H1 (cell line): ENCODE data around the gene EPHB1. TPM values are rescaled to one million over a fixed set of nuclear protein-coding genes. Genes with fewer than 3 reads are reported as not detected.

ENCODE experiments used
- CTCF ChIA-PET: fragments of 300-600 bp; sonication (Branson Sonifier 250); formaldehyde crosslinking; loops from one replicate; lab custom pipeline; 2021; ENCODE audit not compliant: partially characterized antibody; lab: Charles Lee
- POLR2A ChIA-PET: fragments of 300-600 bp; sonication (Branson Sonifier 250); formaldehyde crosslinking; loops from one replicate; lab custom pipeline; 2021; ENCODE audit warnings: inconsistent platforms; ENCODE audit not compliant: partially characterized antibody; lab: Charles Lee
- DNase-seq, 2 experiments: peaks; one replicate each; pipeline versions ENCODE4 v3.0.0 to v3.0.0-alpha.2; 2010 to 2022; ENCODE audit warnings: low spot score in 2 of 2, low read depth in 1 of 2, mixed read lengths in 1 of 2
- FAIRE-seq: peaks from 2 replicates; lab custom pipeline; 2011; peaks lifted over from hg19 to GRCh38; lab: Jason Lieb, UNC
- H2AFZ ChIP-seq: 2 replicates; pipeline ENCODE4 v1.8.1; 2012; ENCODE audit warnings: low read length, inconsistent platforms
- H2AK5ac ChIP-seq: 2 replicates; pipeline ENCODE4 v1.6.1; 2013; ENCODE audit warnings: low read depth, low read length
- H2BK120ac ChIP-seq: replicated peaks from 2 replicates; pipeline ENCODE3; 2013; ENCODE audit warnings: low read depth, low read length, inconsistent platforms
- H2BK12ac ChIP-seq: 2 replicates; pipeline ENCODE4 v1.6.1; 2013; ENCODE audit warnings: low read depth, low read length
- H2BK15ac ChIP-seq: 2 replicates; pipeline ENCODE4 v1.6.1; 2013; ENCODE audit warnings: low read length
- H2BK20ac ChIP-seq: 2 replicates; pipeline ENCODE4 v1.6.1; 2013; ENCODE audit warnings: low read length
- H2BK5ac ChIP-seq: 2 replicates; pipeline ENCODE4 v1.6.1; 2013; ENCODE audit warnings: low read depth, low read length
- H3K14ac ChIP-seq: 2 replicates; pipeline ENCODE4 v1.6.1; 2013; ENCODE audit warnings: inconsistent platforms; ENCODE audit not compliant: insufficient read length
- H3K18ac ChIP-seq: 2 replicates; pipeline ENCODE4 v1.6.1; 2013; ENCODE audit warnings: low read length; ENCODE audit errors: extremely low read depth
- H3K23ac ChIP-seq: 2 replicates; pipeline ENCODE4 v1.6.1; 2013; ENCODE audit warnings: inconsistent platforms; ENCODE audit not compliant: insufficient read length
- H3K23me2 ChIP-seq: 2 replicates; pipeline ENCODE4 v1.6.1; 2013; ENCODE audit warnings: low read depth, low read length
- H3K27ac ChIP-seq: 2 replicates; pipeline ENCODE4 v1.6.1; 2011; ENCODE audit warnings: low read depth, low read length, inconsistent platforms
- H3K27me3 ChIP-seq, 4 experiments: replicated peaks in 1 of 4; 1 replicate in 1 of 4; 2 replicates in 3 of 4; pipeline versions ENCODE4 v1.6.1 to v1.8.1; 2011 to 2013; ENCODE audit warnings: low read length in 3 of 4, mild to moderate bottlenecking in 3 of 4, inconsistent platforms in 2 of 4, mixed read lengths in 2 of 4, moderate library complexity in 1 of 4; ENCODE audit not compliant: control insufficient read depth in 3 of 4, insufficient read depth in 3 of 4; ENCODE audit errors: extremely low read depth in 1 of 4
- H3K36me3 ChIP-seq, 4 experiments: 2 replicates each; pipeline versions ENCODE4 v1.6.1 to v1.8.1; 2011 to 2013; ENCODE audit warnings: mild to moderate bottlenecking in 4 of 4, low read length in 3 of 4, moderate library complexity in 2 of 4, control low read depth in 1 of 4, inconsistent platforms in 1 of 4; ENCODE audit not compliant: insufficient read depth in 4 of 4, control insufficient read depth in 2 of 4
- H3K4ac ChIP-seq: replicated peaks from 2 replicates; pipeline ENCODE3; 2013; ENCODE audit warnings: low read length, low read depth, mixed read lengths, inconsistent platforms; ENCODE audit not compliant: insufficient read length
- H3K4me1 ChIP-seq, 4 experiments: replicated peaks in 1 of 4; 1 replicate in 1 of 4; 2 replicates in 3 of 4; pipeline versions ENCODE4 v1.6.1 to v1.8.1; 2011 to 2013; ENCODE audit warnings: low read length in 3 of 4, inconsistent platforms in 2 of 4, mixed read lengths in 1 of 4; ENCODE audit not compliant: insufficient read depth in 4 of 4, control insufficient read depth in 3 of 4
- H3K4me2 ChIP-seq, 2 experiments: 2 replicates each; pipeline versions ENCODE4 v1.6.1 to v1.8.1; 2011 to 2013; ENCODE audit warnings: low read depth in 2 of 2, low read length in 2 of 2, control low read depth in 1 of 2, inconsistent platforms in 1 of 2, mild to moderate bottlenecking in 1 of 2; ENCODE audit not compliant: insufficient read depth in 1 of 2
- H3K4me3 ChIP-seq, 4 experiments: fragments of 200-600, 300-600 bp in 1 of 4; sonication (generic), shearing (Covaris generic), sonication (Bioruptor Twin) in 1 of 4; 2 replicates each; pipeline versions ENCODE4 v1.5.1 to v1.8.1; 2011 to 2016; ENCODE audit warnings: low read length in 4 of 4, low read depth in 3 of 4, control low read depth in 2 of 4, inconsistent platforms in 2 of 4, mild to moderate bottlenecking in 2 of 4, mixed read lengths in 1 of 4, moderate library complexity in 1 of 4; ENCODE audit not compliant: insufficient read depth in 2 of 4; ENCODE audit errors: extremely low read depth in 1 of 4
- H3K56ac ChIP-seq: replicated peaks from 2 replicates; pipeline ENCODE3; 2013; ENCODE audit warnings: low read depth, mild to moderate bottlenecking, mixed read lengths, low read length, inconsistent platforms; ENCODE audit not compliant: insufficient read length
- H3K79me1 ChIP-seq: 2 replicates; pipeline ENCODE4 v1.6.1; 2013; ENCODE audit warnings: low read depth, low read length, control low read depth
- H3K79me2 ChIP-seq, 2 experiments: 2 replicates each; pipeline versions ENCODE4 v1.6.1 to v1.8.1; 2012 to 2013; ENCODE audit warnings: low read length in 2 of 2, mild to moderate bottlenecking in 2 of 2, inconsistent platforms in 1 of 2; ENCODE audit not compliant: insufficient read depth in 2 of 2, control insufficient read depth in 1 of 2
- H3K9ac ChIP-seq, 4 experiments: replicated peaks in 1 of 4; 1 replicate in 1 of 4; 2 replicates in 3 of 4; pipeline versions ENCODE4 v1.6.1 to v1.8.1; 2011 to 2013; ENCODE audit warnings: low read depth in 3 of 4, low read length in 3 of 4, control low read depth in 2 of 4, mild to moderate bottlenecking in 2 of 4, moderate library complexity in 2 of 4, inconsistent platforms in 1 of 4; ENCODE audit errors: extremely low read depth in 1 of 4
- H3K9me3 ChIP-seq, 2 experiments: 2 replicates each; pipeline versions ENCODE4 v1.6.1 to v1.8.1; 2012 to 2013; ENCODE audit warnings: mild to moderate bottlenecking in 2 of 2, moderate library complexity in 2 of 2, control low read depth in 1 of 2, inconsistent platforms in 1 of 2, low read depth in 1 of 2, low read length in 1 of 2, mixed read lengths in 1 of 2; ENCODE audit not compliant: insufficient read depth in 2 of 2
- H4K20me1 ChIP-seq, 2 experiments: replicated peaks in 1 of 2; 2 replicates each; pipeline versions ENCODE3 to v1.8.1; 2011 to 2013; ENCODE audit warnings: inconsistent platforms in 2 of 2, low read length in 2 of 2, mild to moderate bottlenecking in 1 of 2; ENCODE audit not compliant: insufficient read depth in 2 of 2, control insufficient read depth in 1 of 2
- H4K5ac ChIP-seq: 2 replicates; pipeline ENCODE4 v1.6.1; 2013; ENCODE audit warnings: low read length, low read depth, mixed read lengths, inconsistent platforms; ENCODE audit not compliant: insufficient read length
- H4K8ac ChIP-seq: 2 replicates; pipeline ENCODE4 v1.8.0; 2013; ENCODE audit warnings: mild to moderate bottlenecking, moderate library complexity, low read length, inconsistent platforms; ENCODE audit not compliant: insufficient read depth; ENCODE audit errors: extremely low read depth
- H4K91ac ChIP-seq: replicated peaks from 2 replicates; pipeline ENCODE3; 2013; ENCODE audit warnings: low read length, mixed read lengths, inconsistent platforms; ENCODE audit not compliant: insufficient read length
- HDAC2 ChIP-seq, 2 experiments: fragments of 300-600 bp in 1 of 2; sonication (generic) in 1 of 2; IDR thresholded peaks; 2 replicates each; pipeline ENCODE4 v1.6.1; 2011 to 2012; ENCODE audit warnings: low read depth in 2 of 2, low read length in 2 of 2, mild to moderate bottlenecking in 2 of 2, moderate library complexity in 2 of 2, borderline replicate concordance in 1 of 2, inconsistent platforms in 1 of 2
- JUND ChIP-seq: IDR thresholded peaks from 2 replicates; pipeline ENCODE4 v1.6.1; 2011; ENCODE audit warnings: mild to moderate bottlenecking, improper control_type of control experiment, low read length
- KDM1A ChIP-seq: fragments of 200-600, 300-600 bp; sonication (generic); IDR thresholded peaks from 2 replicates; pipeline ENCODE4 v1.7.1; 2016; ENCODE audit warnings: mild to moderate bottlenecking, low read length, borderline replicate concordance
- RAD21 ChIP-seq, 2 experiments: IDR thresholded peaks in 1 of 2; conservative IDR thresholded peaks in 1 of 2; 2 replicates each; pipeline ENCODE4 v1.6.1; 2011; ENCODE audit warnings: low read depth in 2 of 2, low read length in 2 of 2, improper control_type of control experiment in 1 of 2, inconsistent platforms in 1 of 2, mild to moderate bottlenecking in 1 of 2, moderate library complexity in 1 of 2
- WGBS, 2 experiments: shearing (Covaris generic) in 1 of 2; methylation state at CpG; one replicate each; pipeline versions ENCODE4 v1.1.6 to v1.1.7; 2013 to 2015; ENCODE audit warnings: low lambda C conversion rate in 2 of 2, mixed read lengths in 2 of 2, inconsistent platforms in 1 of 2, low coverage in 1 of 2, missing lambda C conversion rate in 1 of 2; ENCODE audit not compliant: insufficient replicate concordance in 2 of 2, insufficient coverage in 1 of 2, insufficient read length in 1 of 2; ENCODE audit errors: extremely low coverage in 1 of 2, missing lambda C conversion rate in 1 of 2; 5-methylcytosine and 5-hydroxymethylcytosine counted together
- polyA plus RNA-seq, 7 experiments: library from polyadenylated mRNA; depleted of rRNA in 3 of 7; stranded (reverse) in 5 of 7; unstranded in 2 of 7; fragments of >200 nt in 5 of 7; fragments of 200-250 nt in 2 of 7; gene quantifications; 1 replicate in 5 of 7; 2 replicates in 1 of 7; 4 replicates in 1 of 7; pipeline versions ENCODE4 v1.2.1 to v1.2.3, GENCODE V29; 2011 to 2013; ENCODE audit warnings: missing spikeins in 2 of 7, mixed read lengths in 2 of 7
- total RNA-seq: library from RNA; stranded (reverse); fragmentation: NEBNext Ultra II Directional; extraction: Animal tissue kit (Norgen Biotek cat#: 25700); gene quantifications from 2 replicates; pipeline ENCODE4 v1.2.1, GENCODE V29; 2021
- TF ChIP-seq, protein P1 (sequence below), 3 experiments: IDR thresholded peaks; 1 replicate in 2 of 3; 2 replicates in 1 of 3; pipeline versions ENCODE4 v1.5.1 to v1.6.1; 2011; ENCODE audit warnings: low read length in 3 of 3, mild to moderate bottlenecking in 3 of 3, inconsistent platforms in 2 of 3, low read depth in 1 of 3, moderate library complexity in 1 of 3; ENCODE audit not compliant: insufficient read depth in 1 of 3; ENCODE audit errors: control extremely low read depth in 1 of 3

The EPHB1 gene
- total and polyA plus RNA-seq, 2 of the 8 experiments (the other 6 are each of a cell fraction or from before 2014, with no cell fraction given): 3.5 to 5.9 TPM

DNA sequence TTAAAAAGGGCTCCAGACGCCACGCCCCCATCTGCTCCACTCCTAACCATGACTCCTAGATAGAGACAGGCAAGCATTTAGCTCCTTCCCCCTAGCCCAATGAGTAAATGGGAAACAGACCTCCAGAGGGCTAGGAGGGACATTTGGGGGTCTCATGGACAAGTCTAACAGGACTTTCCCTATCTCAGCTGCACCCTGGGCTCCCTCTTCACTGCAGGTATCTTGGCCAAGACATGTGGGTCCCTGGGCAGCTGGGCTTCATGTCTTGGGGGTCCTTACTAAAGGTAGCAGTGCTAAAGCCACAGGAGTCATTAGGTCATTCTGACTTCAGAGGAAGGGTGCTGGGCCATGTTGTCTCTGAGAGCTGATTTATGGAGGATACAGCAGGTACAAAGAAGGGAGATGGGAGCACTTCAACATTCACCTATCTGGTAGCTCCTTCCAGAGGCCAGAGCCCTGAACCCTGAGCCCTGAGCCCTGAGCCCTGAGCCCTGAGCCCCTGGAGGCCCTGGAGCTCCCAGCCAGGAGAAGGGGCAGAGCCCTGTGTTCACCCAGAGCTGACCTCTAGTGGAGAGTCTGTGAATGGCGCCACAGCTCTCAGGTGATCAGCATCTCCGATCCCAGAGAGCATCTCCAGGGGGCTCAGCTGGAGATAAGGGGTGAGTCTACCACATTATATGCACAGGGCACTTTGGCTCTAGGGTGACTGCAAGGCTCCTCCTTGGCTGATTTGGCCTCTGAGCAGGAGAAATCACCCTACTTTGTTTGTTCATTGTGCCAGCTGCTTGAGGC is 40.1 kb upstream of the EPHB1 start:
- H3K36me3 ChIP-seq: no peaks in the 10 kb centered on the region
- H3K56ac ChIP-seq: no peak overlapping the region
- H3K79me1 ChIP-seq: no peaks in the 10 kb centered on the region
- no peaks in the 10 kb centered on the region for H3K9me3 ChIP-seq
- no peak overlapping the region for H2BK12ac ChIP-seq
- no peak overlapping the region for H3K4me2 ChIP-seq
- H3K27ac ChIP-seq: no peak overlapping the region
- ChIA-PET POLR2A (no interaction called here), CTCF (interaction anchor here (0.6 to 5.5 kb wide), 62 partner anchors 12 to 1149 kb away, joined by 3 to 81 read pairs (median 4); partner anchors contain the start of genes EPHB1 and KY)
- no peak overlapping the region for H2BK5ac ChIP-seq
- no peak for TF ChIP-seq KDM1A
- TF ChIP-seq, protein P1, sequence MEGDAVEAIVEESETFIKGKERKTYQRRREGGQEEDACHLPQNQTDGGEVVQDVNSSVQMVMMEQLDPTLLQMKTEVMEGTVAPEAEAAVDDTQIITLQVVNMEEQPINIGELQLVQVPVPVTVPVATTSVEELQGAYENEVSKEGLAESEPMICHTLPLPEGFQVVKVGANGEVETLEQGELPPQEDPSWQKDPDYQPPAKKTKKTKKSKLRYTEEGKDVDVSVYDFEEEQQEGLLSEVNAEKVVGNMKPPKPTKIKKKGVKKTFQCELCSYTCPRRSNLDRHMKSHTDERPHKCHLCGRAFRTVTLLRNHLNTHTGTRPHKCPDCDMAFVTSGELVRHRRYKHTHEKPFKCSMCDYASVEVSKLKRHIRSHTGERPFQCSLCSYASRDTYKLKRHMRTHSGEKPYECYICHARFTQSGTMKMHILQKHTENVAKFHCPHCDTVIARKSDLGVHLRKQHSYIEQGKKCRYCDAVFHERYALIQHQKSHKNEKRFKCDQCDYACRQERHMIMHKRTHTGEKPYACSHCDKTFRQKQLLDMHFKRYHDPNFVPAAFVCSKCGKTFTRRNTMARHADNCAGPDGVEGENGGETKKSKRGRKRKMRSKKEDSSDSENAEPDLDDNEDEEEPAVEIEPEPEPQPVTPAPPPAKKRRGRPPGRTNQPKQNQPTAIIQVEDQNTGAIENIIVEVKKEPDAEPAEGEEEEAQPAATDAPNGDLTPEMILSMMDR (IDR thresholded peaks at IDR 0.05; ENCODE audit: control extremely low read depth in 1 of 3, insufficient read depth in 1 of 3, low read depth in 1 of 3, low read length in 3 of 3): peak; percentile 83 to 87 (median 85)
- no peak for TF ChIP-seq JUND
- peak; percentile 62 to 71 for TF ChIP-seq RAD21 (IDR thresholded peaks at IDR 0.05 in 1 of 2, conservative IDR thresholded peaks at IDR 0.05 in 1 of 2; ENCODE audit: low read depth in 2 of 2, low read length in 2 of 2)
- 0 out of 4 replicates have a peak, but pooled peaks of 1 of the 2 experiments have one; percentile 57 for TF ChIP-seq HDAC2 (IDR thresholded peaks at IDR 0.05; ENCODE audit: borderline replicate concordance in 1 of 2, low read depth in 2 of 2, low read length in 2 of 2)
- H3K9ac ChIP-seq: no peak overlapping the region
- no peak overlapping the region for H2AFZ ChIP-seq
- H4K5ac ChIP-seq: no peak overlapping the region
- FAIRE-seq (no peak), DNase-seq (peak; percentile 19 to 81)
- 63% methylated on average over 4 of the region's 4 CpGs; no CpG with 5 or more reads in 1 of the 2 experiments for WGBS, 2 experiments
- H3K4me3 ChIP-seq: no peak overlapping the region
- H3K4ac ChIP-seq: no peak overlapping the region
- H4K91ac ChIP-seq: no peak overlapping the region
- no peak overlapping the region for H2AK5ac ChIP-seq
- no peaks in the 10 kb centered on the region for H3K4me1 ChIP-seq
- no peak overlapping the region for H4K8ac ChIP-seq
- H2BK120ac ChIP-seq: no peak overlapping the region
- H3K23me2 ChIP-seq: no peaks in the 10 kb centered on the region
- H2BK20ac ChIP-seq: no peak overlapping the region
- H3K23ac ChIP-seq: no peak overlapping the region
- no peak overlapping the region for H3K14ac ChIP-seq
- H3K18ac ChIP-seq: no peak overlapping the region
- no peaks in the 10 kb centered on the region for H3K79me2 ChIP-seq
- no peaks in the 10 kb centered on the region for H4K20me1 ChIP-seq
- H2BK15ac ChIP-seq: no peak overlapping the region
- no peaks in the 10 kb centered on the region; a peak in 1 of 7 replicates for H3K27me3 ChIP-seq
